ENCODE measurements around the gene TMEM176B.
"Not testable (repeated sequence)": the region's sequence is repeated elsewhere in the genome, so short reads cannot be mapped to it uniquely, and the experiment has no call there.

The TMEM176B gene

GRCh38 chr7:150824379-150825177, 24.4 kb upstream of the TMEM176B start:
- intact Hi-C loops (cut with DNase I), result no loop called here
- no peak for DNase-seq

- intact Hi-C loops (cut with DNase I), result no loop called here
- no peak for DNase-seq
These were observed 23.4 kb upstream of the TMEM176B start for GRCh38 chr7:150823484-150824126.

- intact Hi-C loops (cut with DNase I), result no loop called here
- no peak for DNase-seq
These were observed 22.9 kb upstream of the TMEM176B start for GRCh38 chr7:150823043-150823442.

- no peak for DNase-seq
- intact Hi-C loops (cut with DNase I), result no loop called here
These were observed 20.5 kb upstream of the TMEM176B start for GRCh38 chr7:150820578-150821198.

- intact Hi-C loops (cut with DNase I), result no loop called here
- DNase-seq, result no peak
These were observed 20.0 kb upstream of the TMEM176B start for GRCh38 chr7:150820148-150820547.

- intact Hi-C loops (cut with DNase I), result no loop called here
These were observed 18.8 kb upstream of the TMEM176B start for GRCh38 chr7:150818971-150819370.

GRCh38 chr7:150814328-150815001, 14.3 kb upstream of the TMEM176B start:
- DNase-seq, result no peak
- intact Hi-C loops (cut with DNase I), result no loop called here

More at GRCh38 chr7:150818971-150819370, 18.8 kb upstream of the TMEM176B start:
- DNase-seq, result no peak

GRCh38 chr7:150807616-150808438, 7.7 kb upstream of the TMEM176B start:
- intact Hi-C loops (cut with DNase I); DNase-seq: not testable (repeated sequence)

- DNase-seq, result no peak
- intact Hi-C loops (cut with DNase I), result no loop called here
These were observed 6.7 kb upstream of the TMEM176B start for GRCh38 chr7:150806863-150807262.

- no peak for DNase-seq
- intact Hi-C loops (cut with DNase I), result no loop called here
These were observed 6.3 kb upstream of the TMEM176B start for GRCh38 chr7:150806454-150806853.

GRCh38 chr7:150805864-150806263, 5.7 kb upstream of the TMEM176B start:
- DNase-seq, result no peak
- intact Hi-C loops (cut with DNase I), result no loop called here

GRCh38 chr7:150804802-150805201, 4.6 kb upstream of the TMEM176B start:
- DNase-seq, result no peak
- intact Hi-C loops (cut with DNase I), result no loop called here

- no peak for DNase-seq
- intact Hi-C loops (cut with DNase I), result no loop called here
These were observed 3.1 kb upstream of the TMEM176B start for GRCh38 chr7:150803161-150803860.

GRCh38 chr7:150801946-150802771, 2.0 kb upstream of the TMEM176B start:
- intact Hi-C loops (cut with DNase I), result no loop called here
- no peak for DNase-seq

GRCh38 chr7:150801242-150801945, 1.2 kb upstream of the TMEM176B start:
- intact Hi-C loops (cut with DNase I), result no loop called here
- DNase-seq, result no peak

GRCh38 chr7:150800581-150801241, 547 bp upstream of the TMEM176B start, which contains the start of gene TMEM176A:
TSS of gene TMEM176A (plus strand) at chr7:150800769. CDS start at chr7:150801551, 782 bp downstream.
- intact Hi-C loops (cut with DNase I), result no loop called here
- DNase-seq, result peak in 12 of 42 donors; percentile 7 to 66 (median 28)

All from head of caudate nucleus (tissue), 42 donors.